ENCODE results near the gene MPPED2.
A peak's percentile ranks its signal among the peaks of the same experiment; 100 is the strongest.

The MPPED2 gene

DNA sequence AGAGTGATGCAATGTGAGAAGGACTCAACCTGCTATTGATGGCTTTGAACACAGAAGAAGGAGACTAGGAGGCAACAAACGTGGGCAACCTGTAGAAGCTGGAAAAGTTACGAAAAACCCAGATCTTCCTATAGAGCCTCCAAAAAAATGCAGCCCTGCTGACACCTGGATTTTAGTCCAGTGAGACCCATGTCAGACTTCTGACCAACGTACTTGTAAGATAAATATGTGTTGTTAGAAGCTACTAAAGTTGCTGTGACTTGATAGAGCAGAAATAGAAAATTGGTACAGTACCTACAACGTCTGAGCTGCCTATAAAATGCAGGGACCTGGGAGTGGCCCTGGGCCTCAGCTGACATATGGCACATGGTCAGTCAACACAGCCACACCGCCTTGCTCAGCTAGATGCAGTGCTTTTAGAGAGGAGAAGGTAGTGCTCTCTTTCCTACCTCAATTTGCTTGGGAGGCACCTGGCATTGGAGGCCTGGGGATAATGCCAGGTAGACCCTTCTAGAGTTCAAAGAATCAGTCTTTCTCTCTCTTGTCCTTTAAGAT lies 165.8 kb downstream of the MPPED2 start:
- DNase-seq (ENCODE audit: low spot score), result no peak

DNA sequence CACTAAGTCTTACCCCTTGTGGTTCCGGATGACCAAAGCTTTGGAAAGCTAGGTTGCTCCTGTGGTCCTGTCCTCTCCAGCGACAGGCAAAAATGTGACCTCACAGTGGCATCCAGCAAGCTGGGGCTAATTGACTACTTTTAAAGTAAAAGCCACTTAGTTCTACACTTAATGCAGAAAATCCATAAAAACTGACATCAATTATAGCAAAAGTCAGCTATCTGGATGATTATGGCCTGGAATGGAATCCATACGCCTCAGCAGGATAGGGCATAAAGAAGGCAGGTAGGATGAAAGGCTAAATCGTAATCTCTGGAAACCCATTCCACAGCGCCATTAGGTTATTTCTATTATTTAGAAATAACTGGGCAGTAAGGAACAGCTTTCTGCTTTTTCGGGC lies 171.3 kb downstream of the MPPED2 start:
- DNase-seq (ENCODE audit: low spot score), result no peak

GRCh38 chr11:30414244-30414643 lies 171.9 kb downstream of the MPPED2 start:
- no peak for DNase-seq (ENCODE audit: low spot score)

- no peak for DNase-seq (ENCODE audit: low spot score)
Observed at GRCh38 chr11:30412509-30412908, 173.6 kb downstream of the MPPED2 start.

- DNase-seq (ENCODE audit: low spot score), result no peak
Observed at GRCh38 chr11:30411383-30411782, 174.8 kb downstream of the MPPED2 start.

GRCh38 chr11:30406978-30407762 lies 179.0 kb downstream of the MPPED2 start:
- no peak for DNase-seq (ENCODE audit: low spot score)

DNA sequence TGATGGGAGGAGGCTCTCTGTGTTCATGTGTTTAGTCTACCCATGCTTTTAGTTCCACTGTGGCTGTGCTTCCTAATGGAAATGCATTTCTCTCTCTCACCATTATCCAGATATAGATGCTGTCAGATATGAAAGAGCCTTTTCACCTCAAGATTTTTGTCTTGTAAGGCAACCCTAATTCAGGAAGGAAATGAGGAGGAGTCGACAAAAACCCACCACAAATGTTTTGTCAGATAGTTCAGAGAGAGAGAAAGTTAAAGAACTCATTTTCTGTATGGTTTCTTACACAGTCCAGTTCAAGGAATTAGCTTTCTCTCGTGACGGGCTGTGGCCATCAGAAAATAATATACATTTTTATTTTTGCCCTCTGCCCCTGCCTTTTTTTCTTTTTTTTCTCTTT lies 180.8 kb downstream of the MPPED2 start:
- no peak for DNase-seq (ENCODE audit: low spot score)

DNA sequence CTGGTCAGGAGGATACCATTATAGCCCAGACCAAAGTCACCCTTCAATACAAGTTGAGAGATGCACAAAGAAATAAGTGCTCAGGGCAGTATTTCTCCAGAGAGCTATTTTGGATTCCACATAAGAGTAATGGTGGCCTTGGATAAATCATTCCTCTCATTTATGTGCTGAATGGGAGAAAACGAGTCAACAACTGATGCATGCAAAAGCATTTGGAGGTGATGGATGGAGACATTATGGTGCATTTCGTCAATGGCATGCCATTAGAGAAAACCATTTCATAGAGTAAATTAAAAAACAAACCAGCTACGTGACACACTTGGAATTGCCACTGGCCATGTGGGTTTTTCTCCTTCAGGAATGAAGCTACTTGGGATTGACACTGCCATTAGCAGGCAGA lies 182.0 kb downstream of the MPPED2 start:
- DNase-seq (ENCODE audit: low spot score), result no peak

GRCh38 chr11:30395751-30396150 lies 190.4 kb downstream of the MPPED2 start:
- DNase-seq (ENCODE audit: low spot score), result no peak

- DNase-seq (ENCODE audit: low spot score), result no peak
Observed at GRCh38 chr11:30393012-30393411, 193.1 kb downstream of the MPPED2 start.

DNA sequence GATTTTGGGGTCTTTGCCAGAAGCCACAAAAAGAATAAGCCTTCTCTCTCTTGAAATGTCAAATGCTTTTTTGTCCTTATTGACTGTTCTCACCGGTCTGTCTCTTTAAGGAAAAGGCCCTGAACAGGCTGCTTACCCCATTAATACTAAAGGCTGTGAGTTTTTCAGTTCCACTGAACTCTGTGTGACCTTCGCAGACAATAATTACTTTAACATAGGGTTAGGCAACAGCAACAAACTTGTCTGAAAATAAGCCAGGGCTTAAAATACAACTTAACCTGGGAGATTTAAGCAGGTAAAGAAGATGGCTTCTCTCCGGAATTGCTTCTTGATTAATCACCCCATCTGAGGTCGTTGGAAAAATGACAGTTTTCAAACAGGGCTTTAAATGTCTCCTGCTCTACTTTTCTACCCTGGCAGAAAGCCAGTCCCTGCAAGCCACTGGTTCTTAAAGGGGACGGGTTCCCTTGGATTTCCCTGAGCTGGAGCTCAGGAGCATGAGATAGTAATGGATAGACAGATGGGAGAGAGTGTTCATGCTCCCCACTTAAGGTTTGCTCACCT lies 193.8 kb downstream of the MPPED2 start:
- DNase-seq (ENCODE audit: low spot score), result peak; percentile 14

DNA sequence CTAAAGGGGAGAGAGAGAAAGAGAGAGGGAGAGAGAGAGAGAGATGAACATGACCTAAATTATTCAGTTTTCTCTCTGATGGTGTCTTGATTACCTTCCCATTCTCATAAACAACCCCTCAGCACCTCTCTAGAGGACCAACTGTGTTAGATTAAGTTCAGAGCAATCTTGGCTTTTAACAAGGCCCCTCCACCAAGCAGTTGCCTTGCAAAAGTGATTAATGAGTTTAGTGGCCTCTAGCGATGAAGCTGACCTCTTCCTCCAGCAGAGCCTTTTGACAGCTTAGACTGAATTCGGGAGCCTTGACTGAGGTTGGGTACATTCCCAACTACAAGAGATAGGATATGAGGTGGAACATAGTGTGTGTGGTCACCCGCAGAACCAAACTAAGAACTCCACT lies 197.2 kb downstream of the MPPED2 start:
- DNase-seq (ENCODE audit: low spot score), result no peak

GRCh38 chr11:30387891-30388861 lies 198.0 kb downstream of the MPPED2 start:
- no peak for DNase-seq (ENCODE audit: low spot score)

DNA sequence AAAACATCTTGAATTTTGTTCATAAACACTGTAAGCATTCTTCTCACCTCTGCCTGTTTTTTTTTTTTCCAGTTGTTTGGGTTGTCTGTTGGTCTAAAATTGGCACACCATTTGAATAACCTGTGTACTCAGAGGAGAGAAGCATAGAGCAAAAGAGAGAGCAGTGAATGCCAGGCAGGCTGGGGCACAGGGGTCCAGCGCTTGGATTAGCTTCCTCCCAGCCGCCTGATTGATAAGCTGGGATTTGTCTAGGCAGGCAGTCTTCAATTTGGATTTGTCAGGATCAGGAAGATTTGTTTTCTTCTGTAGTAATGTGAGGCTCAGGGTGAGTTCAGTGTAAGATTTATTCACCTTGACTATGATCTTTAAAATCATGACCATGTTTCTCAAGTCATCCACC lies 204.3 kb downstream of the MPPED2 start:
- no peak for DNase-seq (ENCODE audit: low spot score)

DNA sequence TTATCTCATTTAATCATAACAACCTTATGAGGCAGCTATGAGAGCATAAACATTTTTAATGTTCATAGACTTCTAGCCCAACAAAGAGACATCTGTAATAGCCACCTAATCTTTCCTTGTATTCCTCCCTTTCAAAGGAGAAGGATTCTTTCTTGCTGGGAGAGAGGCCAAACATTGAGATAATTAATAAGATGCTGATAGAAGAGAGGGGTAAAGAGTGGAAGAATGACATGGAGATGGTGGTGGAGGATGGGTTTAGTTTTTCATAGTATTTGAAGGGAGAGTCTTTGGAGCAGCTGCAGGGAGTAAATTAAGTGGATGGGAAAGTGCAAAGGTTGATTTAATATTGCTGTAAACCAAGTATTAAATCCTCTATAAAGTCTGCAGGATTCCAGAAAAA lies 205.3 kb downstream of the MPPED2 start:
- DNase-seq (ENCODE audit: low spot score), result no peak

DNA sequence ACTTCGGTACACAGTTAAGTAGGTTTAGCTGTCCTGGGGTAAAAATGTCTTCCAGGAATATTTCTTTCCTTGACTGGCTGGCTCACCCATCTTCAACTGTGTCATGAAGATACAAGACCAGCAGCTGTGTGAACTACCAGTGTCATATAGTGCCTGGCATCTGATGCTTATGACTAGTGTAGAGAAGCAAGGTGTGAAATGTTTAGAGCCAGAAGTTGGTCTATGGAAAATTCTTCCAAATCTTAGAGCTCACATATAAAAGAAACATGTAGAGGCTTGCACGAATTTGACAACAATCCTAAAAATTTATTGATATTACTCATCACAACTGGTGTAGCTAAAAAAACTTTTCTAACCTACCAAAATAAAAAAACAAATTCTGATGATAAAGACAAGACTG lies 208.8 kb downstream of the MPPED2 start:
- DNase-seq (ENCODE audit: low spot score), result no peak

DNA sequence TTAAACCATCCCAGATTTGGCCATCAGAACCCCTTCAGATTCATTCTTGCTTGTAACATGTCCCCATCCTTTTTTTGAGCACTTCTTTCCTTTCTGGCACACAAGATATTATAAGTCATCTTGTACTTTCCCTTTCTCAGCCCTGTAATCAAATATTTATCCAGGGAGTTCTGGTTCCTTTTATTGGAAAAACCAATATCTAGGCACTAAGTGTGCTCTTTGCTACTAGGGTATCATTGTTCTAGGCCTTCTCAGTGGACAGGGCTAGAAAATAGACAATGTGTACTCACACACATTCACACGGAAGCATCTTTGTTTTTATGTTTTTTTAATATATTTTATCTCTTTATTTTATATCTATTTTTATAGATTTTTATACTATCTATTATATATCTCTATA lies 216.0 kb downstream of the MPPED2 start:
- DNase-seq (ENCODE audit: low spot score), result no peak

DNA sequence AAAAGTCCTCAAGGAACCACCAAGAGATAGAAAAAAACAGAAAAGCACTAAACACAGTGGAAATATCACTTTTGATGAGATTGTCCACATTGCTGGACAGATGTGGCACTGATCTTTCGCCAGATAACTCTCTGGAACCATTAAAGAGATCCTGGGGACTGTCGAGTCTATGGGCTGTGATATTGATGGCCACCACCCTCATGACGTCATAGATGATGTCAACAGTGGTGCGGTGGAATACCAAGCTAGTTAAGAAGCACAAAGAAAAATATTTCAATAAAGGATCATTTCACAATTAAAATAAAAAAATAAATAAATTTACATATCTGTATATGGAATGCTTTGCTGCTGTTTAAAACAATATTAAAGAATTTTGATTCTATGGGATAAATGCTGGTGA lies 217.8 kb downstream of the MPPED2 start:
- DNase-seq (ENCODE audit: low spot score), result no peak

DNA sequence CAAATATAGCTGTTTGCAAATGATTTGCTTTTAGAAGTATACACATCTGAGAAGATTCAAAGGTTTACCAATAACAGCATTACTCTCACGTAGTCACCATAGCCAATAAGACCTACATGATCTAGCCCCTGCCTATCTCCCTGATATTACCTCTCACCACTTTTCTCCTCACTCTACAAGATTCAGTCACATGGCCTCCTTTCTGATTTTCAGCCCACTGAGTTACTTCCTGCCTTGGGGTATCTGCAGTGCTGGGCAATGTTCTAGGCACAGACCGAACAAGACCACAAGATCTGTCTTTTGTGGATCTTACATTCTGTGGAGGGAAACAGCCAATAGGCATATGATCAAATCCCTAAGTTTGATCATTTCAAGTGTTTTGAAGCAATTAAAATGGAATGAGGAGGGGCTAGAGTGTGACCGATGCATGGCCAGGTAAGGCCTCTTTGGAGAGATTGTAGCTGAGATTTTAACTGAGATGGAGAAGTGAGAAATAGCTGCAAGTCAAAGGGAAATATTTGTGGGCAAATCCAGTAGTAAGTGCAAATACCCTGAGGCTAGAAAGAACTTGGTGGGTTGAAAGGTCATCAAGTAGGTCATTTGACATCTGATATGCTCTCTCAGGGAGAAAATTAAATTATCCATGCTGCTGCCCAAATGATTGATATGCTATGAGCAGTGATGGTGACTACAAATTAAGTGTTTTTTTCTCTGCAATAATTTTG lies 220.2 kb downstream of the MPPED2 start:
- no peak for DNase-seq (ENCODE audit: low spot score)

GRCh38 chr11:30364837-30365482 lies 221.2 kb downstream of the MPPED2 start:
- DNase-seq (ENCODE audit: low spot score), result no peak

DNA sequence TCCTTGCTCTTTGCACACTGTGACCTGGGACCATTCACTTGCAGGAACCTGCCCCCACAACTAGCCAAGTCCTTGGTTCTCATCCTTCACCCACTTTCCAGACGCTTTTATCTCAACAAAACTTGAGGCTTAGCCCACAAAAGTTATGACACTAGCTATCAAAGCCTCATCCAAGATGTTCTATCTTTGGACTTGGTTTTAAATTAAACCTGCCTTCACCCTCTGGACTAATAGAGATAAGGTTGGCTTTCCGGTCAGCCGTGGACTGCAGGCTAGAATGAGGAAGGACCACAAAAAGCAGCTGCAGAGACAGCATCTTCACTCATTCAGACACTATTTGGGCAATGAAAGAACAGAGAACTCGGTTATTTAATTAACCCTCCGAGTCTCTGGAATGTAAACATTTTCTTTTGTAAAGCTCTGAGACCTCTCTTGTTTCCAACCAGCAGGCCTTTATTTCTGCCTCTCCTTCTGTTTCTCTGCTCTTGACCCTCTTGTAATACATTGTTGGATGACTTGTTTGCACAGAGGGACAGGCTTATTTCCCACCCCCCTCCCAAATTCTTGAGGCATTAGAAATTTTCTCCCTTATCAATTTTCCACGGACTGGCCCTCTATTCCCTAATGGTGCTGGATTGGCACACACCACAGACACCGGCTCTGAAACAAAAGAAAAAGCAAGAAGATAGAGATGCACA lies 221.9 kb downstream of the MPPED2 start:
- DNase-seq (ENCODE audit: low spot score), result no peak

All from cerebellar cortex (tissue), 1 donor.